Gastrocnemius medialis (tissue), 4 donors: ENCODE measurements around the gene PYDC2. TPM values are rescaled to one million over a fixed set of nuclear protein-coding genes. Genes with fewer than 3 reads are reported as not detected.

Experiments used
- ATAC-seq, 2 donors: fragments of 150-250 bp; one replicate each; pipeline ENCODE4 v1.9.1; 2016
- DNase-seq, 2 donors: peaks; one replicate each; pipeline ENCODE4 v3.0.0-alpha.2; 2019
- H3K27ac ChIP-seq, 4 donors: fragments of 200-600 bp; sonication (generic); 1 replicate in 1 of 4; 2 replicates in 3 of 4; pipeline ENCODE4 v1.5.1; 2016 to 2018; ENCODE audit warnings: mild to moderate bottlenecking in 2 of 4, moderate library complexity in 1 of 4
- H3K27me3 ChIP-seq, 3 donors: fragments of 200-600 bp; sonication (generic) in 2 of 3; 1 replicate in 1 of 3; 2 replicates in 2 of 3; pipeline versions ENCODE4 v1.5.1 to v1.6.0; 2016 to 2019; ENCODE audit warnings: mild to moderate bottlenecking in 1 of 3, moderate library complexity in 1 of 3
- H3K36me3 ChIP-seq, 2 donors: fragments of 200-600 bp; sonication (generic) in 1 of 2; one replicate each; pipeline ENCODE4 v1.5.1; 2017 to 2018
- H3K4me1 ChIP-seq, 2 donors: fragments of 200-600 bp; sonication (generic) in 1 of 2; one replicate each; pipeline ENCODE4 v1.5.1; 2016 to 2017; ENCODE audit warnings: mild to moderate bottlenecking in 2 of 2
- H3K4me3 ChIP-seq, 4 donors: fragments of 200-600 bp; sonication (generic) in 3 of 4; 1 replicate in 1 of 4; 2 replicates in 3 of 4; pipeline ENCODE4 v1.5.1; 2016 to 2019; ENCODE audit warnings: mild to moderate bottlenecking in 2 of 4
- H3K9me3 ChIP-seq, 3 donors: fragments of 200-600 bp; sonication (generic) in 2 of 3; 1 replicate in 1 of 3; 2 replicates in 2 of 3; pipeline ENCODE4 v1.5.1; 2016 to 2019
- POLR2A ChIP-seq, 2 donors: fragments of 450-650 bp; IDR thresholded peaks; one replicate each; pipeline ENCODE4 v1.6.1; 2017; ENCODE audit warnings: antibody characterized with exemption in 2 of 2, mild to moderate bottlenecking in 2 of 2, moderate library complexity in 2 of 2
- in situ Hi-C, 4 donors: fragments of 200-750 bp; cut with MboI; loops; one replicate each; pipeline versions ENCODE4 v1.15.0 to v1.8.0; 2017; ENCODE audit warnings: low sequenced_read_pairs in 4 of 4
- intact Hi-C: fragments of 100-400 bp; cut with DNase I; formaldehyde crosslinking; loops from one replicate; pipeline ENCODE4 v1.15.1; 2023; ENCODE audit warnings: low total_unique reads
- total RNA-seq, 4 donors: library from RNA; depleted of rRNA; stranded (reverse); fragments of >200 nt; gene quantifications; one replicate each; pipeline versions ENCODE4 v1.1.0 to v1.2.3, GENCODE V29; 2016
- TF ChIP-seq, protein P1 (sequence below), 5 experiments: fragments of 450-650 bp in 3 of 5; fragments of 200-600 bp in 2 of 5; sonication (generic) in 2 of 5; IDR thresholded peaks in 4 of 5; conservative IDR thresholded peaks in 1 of 5; 1 replicate in 4 of 5; 2 replicates in 1 of 5; pipeline ENCODE4 v1.5.1; 2016 to 2019; ENCODE audit warnings: antibody characterized with exemption in 5 of 5, mild to moderate bottlenecking in 3 of 5, moderate library complexity in 3 of 5

The PYDC2 gene
- total RNA-seq = not detected

DNA sequence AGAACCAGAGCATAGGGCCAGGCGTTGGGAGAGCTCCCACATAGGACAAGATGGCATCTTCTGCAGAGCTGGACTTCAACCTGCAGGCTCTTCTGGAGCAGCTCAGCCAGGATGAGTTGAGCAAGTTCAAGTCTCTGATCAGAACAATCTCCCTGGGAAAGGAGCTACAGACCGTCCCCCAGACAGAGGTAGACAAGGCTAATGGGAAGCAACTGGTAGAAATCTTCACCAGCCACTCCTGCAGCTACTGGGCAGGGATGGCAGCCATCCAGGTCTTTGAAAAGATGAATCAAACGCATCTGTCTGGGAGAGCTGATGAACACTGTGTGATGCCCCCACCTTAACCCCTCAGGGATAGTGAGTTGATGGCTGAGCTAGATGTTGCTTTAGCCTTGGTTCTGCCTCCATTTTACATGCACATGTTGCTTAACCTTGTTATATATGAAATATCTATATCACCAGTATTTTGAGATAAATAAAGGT is at the start of gene PYDC2:
PYDC2 (plus strand) TSS at position 51 of the 483 bp plus-strand sequence; CDS start at position 51, 0 bp downstream.
- Histone ChIP-seq H3K27me3 (no peaks in the 10 kb centered on the region), H3K9me3 (no peaks in the 10 kb centered on the region), H3K4me1 (no peaks in the 10 kb centered on the region), H3K27ac (no peak within 1 kb of the TSS), H3K4me3 (no peak within 1 kb of the TSS), H3K36me3 (no peaks in the 10 kb centered on the region)
- intact Hi-C loops = no loop called here
- in situ Hi-C loops = no loop called here
- TF ChIP-seq POLR2A (IDR thresholded peaks at IDR 0.05) = no peak
- TF ChIP-seq, protein P1, sequence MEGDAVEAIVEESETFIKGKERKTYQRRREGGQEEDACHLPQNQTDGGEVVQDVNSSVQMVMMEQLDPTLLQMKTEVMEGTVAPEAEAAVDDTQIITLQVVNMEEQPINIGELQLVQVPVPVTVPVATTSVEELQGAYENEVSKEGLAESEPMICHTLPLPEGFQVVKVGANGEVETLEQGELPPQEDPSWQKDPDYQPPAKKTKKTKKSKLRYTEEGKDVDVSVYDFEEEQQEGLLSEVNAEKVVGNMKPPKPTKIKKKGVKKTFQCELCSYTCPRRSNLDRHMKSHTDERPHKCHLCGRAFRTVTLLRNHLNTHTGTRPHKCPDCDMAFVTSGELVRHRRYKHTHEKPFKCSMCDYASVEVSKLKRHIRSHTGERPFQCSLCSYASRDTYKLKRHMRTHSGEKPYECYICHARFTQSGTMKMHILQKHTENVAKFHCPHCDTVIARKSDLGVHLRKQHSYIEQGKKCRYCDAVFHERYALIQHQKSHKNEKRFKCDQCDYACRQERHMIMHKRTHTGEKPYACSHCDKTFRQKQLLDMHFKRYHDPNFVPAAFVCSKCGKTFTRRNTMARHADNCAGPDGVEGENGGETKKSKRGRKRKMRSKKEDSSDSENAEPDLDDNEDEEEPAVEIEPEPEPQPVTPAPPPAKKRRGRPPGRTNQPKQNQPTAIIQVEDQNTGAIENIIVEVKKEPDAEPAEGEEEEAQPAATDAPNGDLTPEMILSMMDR (IDR thresholded peaks at IDR 0.05 in 4 of 5, conservative IDR thresholded peaks at IDR 0.05 in 1 of 5) = no peak
- DNase-seq (no peak), ATAC-seq (no peak)

DNA sequence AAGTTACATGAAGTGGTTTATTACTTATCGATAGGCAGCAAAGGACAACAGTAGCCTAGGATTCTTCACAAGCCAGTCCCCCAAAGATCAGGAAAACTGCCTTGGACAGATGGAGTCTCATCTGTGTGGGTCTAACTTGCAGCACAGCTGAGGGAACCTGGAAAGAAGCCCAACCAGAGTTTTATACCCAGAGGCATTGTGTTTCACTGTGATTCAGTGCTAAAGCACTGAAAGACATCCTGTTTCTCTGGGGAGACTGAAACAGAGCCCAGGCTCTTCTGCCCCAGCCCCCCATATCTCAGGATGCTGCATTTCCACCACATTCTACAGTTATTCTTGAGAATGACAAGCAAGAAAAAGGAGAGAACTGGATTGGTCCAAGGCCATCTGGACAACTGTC is 48.2 kb upstream of the PYDC2 start:
- Histone ChIP-seq H3K4me3 (no peak overlapping the region), H3K27ac (no peak overlapping the region), H3K27me3 (no peaks in the 10 kb centered on the region), H3K36me3 (no peaks in the 10 kb centered on the region), H3K9me3 (no peaks in the 10 kb centered on the region), H3K4me1 (no peaks in the 10 kb centered on the region)
- ATAC-seq (no peak), DNase-seq (no peak)
- TF ChIP-seq, protein P1 (IDR thresholded peaks at IDR 0.05 in 4 of 5, conservative IDR thresholded peaks at IDR 0.05 in 1 of 5) = no peak
- TF ChIP-seq POLR2A (IDR thresholded peaks at IDR 0.05) = no peak
- in situ Hi-C loops (loop anchor here in 3 of 4 donors (10.0 to 25.0 kb wide), 2 partner anchors 1025 to 1032 kb away; no protein-coding TSS in a partner anchor), intact Hi-C loops (loop anchor here (10.0 kb wide), 1 partner anchor 1032 kb away; no protein-coding TSS in a partner anchor)

DNA sequence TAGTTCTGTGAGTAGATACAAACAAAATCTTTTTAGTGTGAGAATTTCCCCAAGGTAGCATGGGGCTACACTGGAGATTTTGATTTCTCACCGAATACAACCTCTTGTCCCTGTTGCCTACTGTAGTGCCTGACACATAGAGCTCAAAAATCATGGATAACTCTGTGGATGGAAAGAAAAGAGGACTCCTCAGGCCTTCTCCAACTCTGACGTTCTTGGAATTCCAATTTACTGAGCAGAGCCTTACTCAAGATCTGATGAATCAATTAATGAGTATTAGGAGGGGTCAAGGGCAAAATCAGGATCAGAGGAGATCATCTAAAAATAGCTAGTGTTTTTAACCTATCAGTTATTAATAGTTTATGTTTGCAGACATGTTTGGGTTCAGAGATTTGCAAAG is 46.7 kb upstream of the PYDC2 start:
- intact Hi-C loops = loop anchor here (10.0 kb wide), 1 partner anchor 1031 kb away; no protein-coding TSS in a partner anchor
- Histone ChIP-seq H3K36me3 (no peaks in the 10 kb centered on the region), H3K27me3 (no peaks in the 10 kb centered on the region), H3K4me1 (no peaks in the 10 kb centered on the region), H3K4me3 (no peak overlapping the region), H3K27ac (no peak overlapping the region), H3K9me3 (no peaks in the 10 kb centered on the region)
- in situ Hi-C loops = loop anchor here in 3 of 4 donors (10.0 to 25.0 kb wide), 2 partner anchors 1023 to 1031 kb away; no protein-coding TSS in a partner anchor
- no peak for TF ChIP-seq POLR2A (IDR thresholded peaks at IDR 0.05)
- TF ChIP-seq, protein P1 (IDR thresholded peaks at IDR 0.05 in 4 of 5, conservative IDR thresholded peaks at IDR 0.05 in 1 of 5) = no peak
- no peak for DNase-seq
- no peak for ATAC-seq

DNA sequence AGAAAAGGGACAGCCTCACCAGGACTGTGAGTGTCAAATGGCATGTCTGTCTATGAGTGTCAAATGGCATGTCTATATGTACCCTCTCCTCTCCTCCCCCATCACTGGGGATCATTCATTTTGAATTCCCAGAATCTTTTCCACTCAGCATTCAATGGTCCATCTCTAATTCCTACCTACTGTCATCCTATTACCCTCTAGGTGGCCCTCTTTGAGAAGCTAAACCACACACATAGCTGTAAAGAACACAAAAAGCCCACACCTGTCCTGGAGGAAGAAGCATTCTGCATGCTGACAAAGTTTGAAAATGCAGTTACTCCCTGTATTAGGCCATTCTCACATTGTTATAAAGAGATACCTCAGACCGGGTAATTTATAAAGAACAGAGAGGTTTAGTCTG is 46.2 kb upstream of the PYDC2 start:
- no peak overlapping the region for H3K27ac ChIP-seq
- intact Hi-C loops = loop anchor here (10.0 kb wide), 1 partner anchor 1030 kb away; no protein-coding TSS in a partner anchor

More for the DNA sequence above, 46.2 kb upstream of the PYDC2 start:
- no peaks in the 10 kb centered on the region for H3K4me1 ChIP-seq
- in situ Hi-C loops = loop anchor here in 3 of 4 donors (10.0 to 25.0 kb wide), 2 partner anchors 1023 to 1030 kb away; no protein-coding TSS in a partner anchor
- no peak for DNase-seq
- no peaks in the 10 kb centered on the region for H3K9me3 ChIP-seq
- H3K4me3 ChIP-seq = no peak overlapping the region
- no peaks in the 10 kb centered on the region for H3K27me3 ChIP-seq
- ATAC-seq = no peak
- H3K36me3 ChIP-seq = no peaks in the 10 kb centered on the region
- no peak for TF ChIP-seq POLR2A (IDR thresholded peaks at IDR 0.05)
- TF ChIP-seq, protein P1 (IDR thresholded peaks at IDR 0.05 in 4 of 5, conservative IDR thresholded peaks at IDR 0.05 in 1 of 5) = no peak
